SU-DHL-6 (cell line): ENCODE measurements around the gene NDC80.

Experiments
- EZH2phosphoT487 ChIP-seq: fragments of 200-600 bp; sonication (generic), shearing (Covaris generic); conservative IDR thresholded peaks from 2 replicates; pipeline ENCODE4 v1.6.1; 2018; ENCODE audit warnings: mild to moderate bottlenecking, antibody characterized with exemption, low read length, moderate library complexity, mixed read lengths
- TF ChIP-seq, protein P1 (sequence below): fragments of 200-600 bp; sonication (generic); IDR thresholded peaks from one replicate; pipeline ENCODE4 v1.5.1; 2017; ENCODE audit warnings: antibody characterized with exemption, mild to moderate bottlenecking, low read length, moderate library complexity; ENCODE audit not compliant: insufficient read depth, poor library complexity, severe bottlenecking

DNA sequence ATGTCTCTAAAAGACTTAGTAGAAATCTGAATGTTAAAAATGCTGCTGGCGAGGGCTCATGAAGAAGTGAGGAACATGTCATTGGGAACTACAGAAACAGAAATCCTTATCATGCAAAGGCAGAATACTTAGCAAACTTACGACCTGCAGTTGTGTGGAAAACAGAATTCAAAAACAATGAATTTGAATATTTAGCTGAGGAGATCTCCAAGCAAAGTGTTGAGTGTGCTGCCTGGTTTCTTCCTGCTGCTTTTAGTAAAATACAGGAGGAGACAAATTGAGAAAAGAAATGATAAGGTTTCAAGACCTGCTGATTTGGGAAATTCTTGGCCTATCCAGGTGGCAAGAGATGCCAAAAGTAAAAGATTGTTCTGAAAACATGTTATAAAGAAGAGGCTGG lies 38.6 kb upstream of the NDC80 start:
- TF ChIP-seq, protein P1, sequence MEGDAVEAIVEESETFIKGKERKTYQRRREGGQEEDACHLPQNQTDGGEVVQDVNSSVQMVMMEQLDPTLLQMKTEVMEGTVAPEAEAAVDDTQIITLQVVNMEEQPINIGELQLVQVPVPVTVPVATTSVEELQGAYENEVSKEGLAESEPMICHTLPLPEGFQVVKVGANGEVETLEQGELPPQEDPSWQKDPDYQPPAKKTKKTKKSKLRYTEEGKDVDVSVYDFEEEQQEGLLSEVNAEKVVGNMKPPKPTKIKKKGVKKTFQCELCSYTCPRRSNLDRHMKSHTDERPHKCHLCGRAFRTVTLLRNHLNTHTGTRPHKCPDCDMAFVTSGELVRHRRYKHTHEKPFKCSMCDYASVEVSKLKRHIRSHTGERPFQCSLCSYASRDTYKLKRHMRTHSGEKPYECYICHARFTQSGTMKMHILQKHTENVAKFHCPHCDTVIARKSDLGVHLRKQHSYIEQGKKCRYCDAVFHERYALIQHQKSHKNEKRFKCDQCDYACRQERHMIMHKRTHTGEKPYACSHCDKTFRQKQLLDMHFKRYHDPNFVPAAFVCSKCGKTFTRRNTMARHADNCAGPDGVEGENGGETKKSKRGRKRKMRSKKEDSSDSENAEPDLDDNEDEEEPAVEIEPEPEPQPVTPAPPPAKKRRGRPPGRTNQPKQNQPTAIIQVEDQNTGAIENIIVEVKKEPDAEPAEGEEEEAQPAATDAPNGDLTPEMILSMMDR: no peak
- TF ChIP-seq EZH2phosphoT487: no peak
